GM18519 (cell line): ENCODE results near the gene SLC22A7.

Experiments
- ATAC-seq: cut with Tn5 transposase; IDR thresholded peaks from one replicate; pipeline ENCODE4 v1.9.1; 2021; ENCODE audit warnings: mild to moderate bottlenecking, moderate library complexity; ENCODE audit not compliant: unreplicated experiment, low FRiP score

Gene SLC22A7

DNA sequence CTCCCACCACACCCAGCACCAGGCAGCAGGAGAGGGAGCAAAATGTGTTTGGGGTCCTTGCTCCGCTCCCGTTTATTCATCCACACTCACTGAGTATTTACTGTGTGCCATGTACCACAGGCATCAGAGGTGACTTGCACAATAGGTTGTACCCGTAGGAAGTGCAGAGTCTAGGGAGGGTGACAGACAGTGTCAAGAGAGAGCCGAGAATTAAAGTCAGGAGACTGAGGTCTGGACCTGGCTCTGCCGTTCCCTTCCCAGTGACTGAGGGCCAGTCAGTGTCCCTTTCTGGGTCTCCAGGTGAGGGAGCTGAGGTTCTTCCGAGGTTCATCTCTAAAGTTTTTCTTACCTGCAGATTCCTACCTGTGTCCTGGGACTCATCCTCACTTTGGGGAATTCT, 32.5 kb upstream of the SLC22A7 start:
- ATAC-seq = no peak

DNA sequence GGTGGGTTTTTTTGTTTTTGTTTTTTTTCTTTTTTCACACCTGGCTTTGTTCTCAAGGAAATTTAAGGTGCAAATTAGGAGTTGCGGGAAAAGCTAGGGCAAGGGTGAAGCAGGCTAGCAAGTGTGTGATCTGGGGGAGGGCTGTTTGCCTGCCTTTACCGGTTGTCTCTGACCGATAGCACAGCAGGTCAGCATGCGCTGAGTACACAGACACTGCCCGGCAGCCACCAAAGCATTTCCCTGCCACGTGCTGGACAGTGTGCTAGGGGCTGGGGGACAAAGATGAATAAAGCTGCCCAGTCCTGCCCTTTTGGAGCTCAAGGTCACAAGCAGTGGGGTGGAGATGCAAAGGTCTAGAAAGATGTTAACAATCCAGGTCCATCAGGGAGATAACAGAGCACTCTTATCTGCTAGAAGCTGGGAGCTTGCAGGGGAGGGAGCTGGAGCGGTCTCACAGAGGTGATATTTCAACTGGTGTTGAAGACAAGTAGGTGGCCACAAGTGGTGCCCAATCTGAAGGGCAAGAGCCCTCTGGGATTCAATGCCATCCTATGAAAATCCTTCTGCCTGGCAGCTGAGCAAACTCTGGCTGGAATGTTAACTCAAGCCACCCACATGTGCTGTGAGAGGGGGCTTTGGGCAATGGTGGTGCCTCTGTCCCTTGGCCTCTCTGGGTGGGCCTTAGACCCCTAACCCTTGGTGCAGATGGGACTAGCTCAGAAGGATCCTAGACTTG, 30.3 kb upstream of the SLC22A7 start:
- no peak for ATAC-seq

GRCh38 chr6:43268355-43268700, 29.7 kb upstream of the SLC22A7 start:
- ATAC-seq = no peak

DNA sequence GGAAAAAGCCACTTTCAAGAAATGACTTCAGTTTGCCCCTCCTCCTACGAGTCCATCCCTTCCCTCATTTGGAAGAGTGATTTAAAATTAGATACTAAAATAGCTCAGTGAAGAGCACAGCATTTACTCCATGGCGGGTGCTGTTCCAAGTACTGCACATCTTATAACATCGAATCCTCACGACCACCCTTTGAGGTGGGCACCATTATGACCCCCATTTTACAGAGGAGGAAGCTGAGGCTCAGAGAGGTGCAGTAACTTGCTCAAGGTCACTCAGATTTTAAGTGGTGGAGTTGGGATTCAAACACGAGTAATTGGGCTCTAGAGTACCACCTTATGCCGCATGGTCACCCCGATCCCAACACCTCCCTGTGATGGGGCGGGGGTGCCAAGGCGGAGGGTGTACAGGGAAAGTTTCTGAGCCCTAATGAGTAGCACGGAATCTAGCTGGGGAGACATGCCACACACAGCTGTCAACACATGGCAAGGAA, 29.2 kb upstream of the SLC22A7 start:
- ATAC-seq = no peak

GRCh38 chr6:43269273-43270007, 28.6 kb upstream of the SLC22A7 start:
- no peak for ATAC-seq

DNA sequence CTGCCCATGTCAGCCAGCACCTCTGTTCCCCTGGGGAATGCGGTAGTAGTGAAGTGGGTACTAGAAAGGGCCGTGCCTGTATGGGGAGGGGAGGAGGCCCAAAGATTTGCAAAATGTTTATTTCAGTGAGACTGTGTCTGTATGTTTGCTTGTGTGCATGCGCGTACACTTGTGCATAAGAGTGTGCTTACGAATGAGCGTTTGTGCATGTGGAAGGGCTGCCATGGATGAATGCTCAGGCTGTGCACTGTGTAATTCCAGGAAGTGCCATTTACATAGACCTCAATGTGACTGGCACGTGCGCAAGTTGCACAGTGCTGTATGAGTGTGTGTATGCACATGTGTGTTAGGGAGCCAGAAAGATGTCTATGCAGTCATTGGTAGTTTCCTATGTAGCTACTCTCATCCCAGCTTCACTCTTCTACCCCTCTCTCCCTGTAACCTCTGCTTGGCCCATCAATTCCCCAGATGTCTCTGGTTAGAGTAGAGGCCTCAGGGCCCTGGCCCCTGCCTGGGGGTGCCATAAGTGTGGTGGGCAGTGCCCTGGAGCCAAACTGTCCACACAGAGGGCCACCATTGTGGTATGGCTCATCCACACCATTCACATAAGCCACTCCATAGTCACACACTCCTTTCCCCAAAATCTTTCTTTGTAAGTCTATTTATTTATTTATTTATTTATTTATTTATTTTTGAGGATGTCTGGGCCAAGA, 26.8 kb upstream of the SLC22A7 start:
- no peak for ATAC-seq

GRCh38 chr6:43271944-43272343, 26.1 kb upstream of the SLC22A7 start:
- no peak for ATAC-seq

DNA sequence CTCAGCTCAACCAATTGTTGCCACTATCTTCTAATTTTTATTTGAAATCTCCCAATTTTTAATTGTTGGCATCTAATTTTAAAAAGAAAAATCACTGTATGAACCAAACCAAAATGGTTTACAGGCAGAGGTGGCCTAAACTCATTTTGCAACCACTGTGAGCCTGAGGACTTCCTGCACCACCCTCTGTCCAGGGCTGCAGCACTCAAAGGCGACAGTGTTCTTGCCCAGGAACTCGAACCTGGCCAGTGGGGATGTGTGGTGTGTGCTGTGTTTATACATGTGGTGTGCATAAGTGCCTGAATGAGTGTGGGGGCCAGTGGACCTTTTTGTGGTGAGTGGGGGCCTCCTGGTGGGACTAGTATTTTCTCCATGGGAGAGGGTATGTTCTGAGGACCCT, 24.4 kb upstream of the SLC22A7 start:
- ATAC-seq = no peak

GRCh38 chr6:43274127-43274915, 23.7 kb upstream of the SLC22A7 start:
- no peak for ATAC-seq

- ATAC-seq = no peak
Measured at GRCh38 chr6:43274916-43275597, 23.0 kb upstream of the SLC22A7 start.

DNA sequence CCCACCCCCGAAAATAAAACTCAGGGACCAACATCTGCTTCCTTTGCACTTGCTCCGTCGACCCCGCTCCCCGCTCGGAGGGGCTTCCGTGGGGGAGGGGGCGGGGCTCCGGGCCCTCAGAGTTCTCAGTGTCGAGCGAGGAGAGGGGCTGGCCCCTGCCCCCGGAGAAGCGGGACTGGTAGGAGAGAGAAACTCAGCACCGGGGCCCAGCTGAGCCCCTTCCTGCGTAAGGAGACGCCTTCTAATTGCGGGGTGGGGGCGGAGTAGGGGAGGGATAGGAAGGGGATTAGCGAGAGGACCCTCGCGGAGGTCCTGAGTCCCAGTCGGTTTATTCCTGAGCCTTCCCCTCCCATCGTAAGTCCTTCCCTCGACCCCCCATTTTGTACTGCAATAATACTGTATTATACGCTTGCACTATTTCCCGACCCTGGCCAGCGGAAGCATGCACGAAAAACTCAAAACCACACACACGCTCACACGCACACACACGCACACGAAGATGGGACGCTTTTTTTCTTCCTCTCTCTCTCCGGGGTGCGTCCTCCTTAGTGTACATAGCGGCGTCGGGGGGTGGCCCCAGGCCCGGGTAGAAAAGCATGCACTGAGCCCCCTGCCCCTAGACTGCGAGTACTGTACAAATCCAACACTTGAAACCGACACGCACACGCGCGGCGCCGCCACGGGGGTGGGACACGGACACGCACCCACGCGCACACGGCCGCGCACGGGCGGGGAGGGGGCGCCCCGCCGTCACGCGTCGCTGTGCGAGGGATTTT, 22.1 kb upstream of the SLC22A7 start:
- no peak for ATAC-seq

DNA sequence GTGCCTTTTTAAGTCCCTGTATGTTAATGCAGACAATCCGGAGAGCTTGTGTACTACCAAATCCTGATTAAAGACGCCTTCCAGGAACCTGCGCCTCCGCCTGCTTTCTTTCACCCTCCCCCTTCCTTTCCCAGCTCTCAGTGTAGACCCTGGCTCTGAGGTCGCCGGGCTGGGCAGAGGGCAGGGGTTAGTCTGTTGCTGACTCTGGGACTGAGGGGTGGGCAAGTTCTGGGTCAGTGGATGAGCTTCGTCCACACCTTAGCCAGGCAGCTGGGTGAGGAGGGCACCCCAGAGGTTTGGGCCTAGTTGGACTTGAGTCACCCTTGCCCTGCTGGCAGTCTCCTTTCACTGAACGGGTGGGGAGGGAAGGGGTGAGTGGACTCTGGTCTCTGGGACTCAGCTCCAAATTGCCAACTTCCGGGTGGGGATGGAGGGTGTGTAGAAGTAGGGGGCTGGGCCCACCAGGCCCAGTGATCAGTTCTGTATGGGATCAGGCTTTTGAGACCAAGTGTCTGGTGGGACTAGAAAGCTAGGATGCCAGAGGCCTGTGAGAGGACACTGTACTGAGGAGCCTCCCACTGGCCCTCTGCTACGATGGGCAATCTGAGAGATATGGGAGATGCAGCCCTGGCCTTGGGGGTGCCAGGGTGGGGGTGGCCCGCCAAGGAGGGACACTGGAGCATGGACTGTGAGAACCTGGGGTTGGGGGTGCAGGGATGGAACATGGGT, 21.3 kb upstream of the SLC22A7 start:
- no peak for ATAC-seq

DNA sequence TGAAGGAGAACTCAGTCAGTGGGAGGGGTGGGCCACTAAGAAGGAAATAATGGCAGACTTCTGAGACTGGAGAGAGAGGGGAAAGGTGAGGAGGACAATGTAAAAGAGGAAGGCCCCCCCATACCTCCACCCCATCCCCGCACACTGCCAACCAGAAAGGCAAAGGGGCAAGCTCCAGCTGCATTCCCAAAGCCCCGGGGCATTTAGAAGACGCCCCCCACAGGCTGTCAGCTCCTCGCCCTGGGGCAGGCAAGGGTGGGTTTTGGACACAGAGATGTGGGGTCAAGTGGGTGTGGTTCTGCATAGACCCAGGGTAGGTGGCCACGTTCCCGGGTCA, 20.8 kb upstream of the SLC22A7 start:
- ATAC-seq = no peak

DNA sequence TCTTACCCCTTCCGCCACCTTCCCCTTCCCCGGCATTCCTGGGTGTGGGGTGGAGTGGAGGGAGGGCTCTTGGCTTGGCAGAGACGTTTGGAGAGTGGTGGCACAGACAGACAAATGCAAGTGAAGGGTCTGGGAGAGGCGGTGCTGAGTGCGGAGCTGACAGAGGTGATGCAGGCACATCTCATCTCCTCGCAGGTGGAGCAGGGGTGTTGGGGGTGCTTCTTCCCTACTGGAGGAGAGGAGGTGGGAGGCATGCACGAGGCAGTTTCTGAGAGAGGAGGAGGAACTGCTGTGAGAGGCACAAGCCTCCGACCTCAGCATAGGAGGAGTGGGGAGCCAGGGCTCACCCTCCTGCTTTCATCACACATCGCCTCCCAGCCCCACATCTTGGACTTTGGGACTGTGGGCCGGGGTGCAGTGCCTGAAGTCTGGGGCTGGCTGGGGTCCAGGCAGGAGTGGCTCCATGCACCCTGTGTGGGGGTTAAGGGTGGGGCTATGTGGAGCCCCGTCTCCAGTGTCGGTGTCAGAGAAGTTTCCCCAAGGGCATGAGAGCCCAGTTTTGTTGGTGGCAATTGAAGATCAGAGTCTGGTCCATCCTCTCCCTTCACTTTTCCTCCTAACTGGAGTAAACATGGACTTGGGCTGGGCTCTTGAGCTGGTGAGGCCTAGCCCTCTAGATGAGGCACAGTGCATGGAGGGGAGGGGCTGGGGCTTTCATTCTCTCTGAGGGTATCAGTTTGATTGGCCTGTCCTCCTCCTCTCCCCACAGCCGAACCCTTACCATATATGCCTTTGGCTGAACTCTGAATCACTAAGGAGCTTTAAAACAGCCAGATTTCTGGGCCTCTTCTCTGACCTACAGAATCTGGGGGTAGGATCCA, 20.2 kb upstream of the SLC22A7 start:
- ATAC-seq = no peak

DNA sequence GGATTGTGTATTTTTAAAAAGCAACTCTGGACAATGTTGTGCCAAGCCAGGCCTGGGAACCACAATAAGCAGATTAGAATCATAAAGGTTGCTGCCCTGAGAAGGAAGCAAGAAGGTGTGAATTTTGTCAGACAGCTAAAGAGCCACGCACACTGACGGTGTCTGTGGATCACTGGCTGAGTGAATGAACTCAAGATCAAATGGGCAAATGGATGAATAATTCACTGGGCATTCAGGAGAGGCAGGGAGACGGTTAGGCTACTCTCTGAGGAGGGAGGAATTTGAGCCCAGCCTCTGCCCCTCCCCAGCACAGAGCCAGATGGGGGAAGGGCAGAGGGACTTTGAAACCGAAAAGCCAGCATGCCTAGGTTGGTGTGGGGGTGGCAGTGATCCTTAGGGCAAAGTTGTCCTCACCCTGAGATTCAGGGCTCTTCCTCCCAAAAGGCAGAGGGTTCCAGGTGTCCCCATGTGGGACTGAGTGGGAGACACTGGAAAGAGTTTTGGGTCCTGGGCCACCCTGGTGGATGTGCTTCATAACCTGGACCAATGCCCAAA, 19.5 kb upstream of the SLC22A7 start:
- no peak for ATAC-seq

GRCh38 chr6:43280234-43280633, 17.8 kb upstream of the SLC22A7 start:
- no peak for ATAC-seq

DNA sequence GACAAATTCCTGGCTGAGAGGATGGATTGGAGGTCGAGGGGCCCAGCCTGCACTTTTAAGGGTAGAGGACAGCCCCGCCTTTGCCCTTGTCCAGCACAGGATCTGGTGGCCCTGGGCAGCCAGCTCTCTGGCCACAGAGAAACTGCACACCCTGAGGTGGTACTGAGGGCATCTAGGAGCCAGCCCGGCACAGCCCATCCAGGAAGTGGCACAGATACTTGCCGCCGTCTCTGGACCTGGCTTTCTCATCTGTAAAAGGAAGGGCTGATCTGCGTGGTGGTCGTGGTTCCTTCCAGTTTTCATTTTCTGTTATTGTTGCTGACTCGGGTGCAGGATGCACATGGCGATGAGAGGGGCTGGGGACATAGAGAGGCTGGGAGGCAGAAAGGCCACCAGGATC, 16.0 kb upstream of the SLC22A7 start:
- ATAC-seq = no peak
